ENCODE data around the gene CSMD2.

The CSMD2 gene

GRCh38 chr1:34156739-34157138 is 8.3 kb downstream of the CSMD2 start:
- no peak for DNase-seq (ENCODE audit: low read depth in 2 of 2)

DNA sequence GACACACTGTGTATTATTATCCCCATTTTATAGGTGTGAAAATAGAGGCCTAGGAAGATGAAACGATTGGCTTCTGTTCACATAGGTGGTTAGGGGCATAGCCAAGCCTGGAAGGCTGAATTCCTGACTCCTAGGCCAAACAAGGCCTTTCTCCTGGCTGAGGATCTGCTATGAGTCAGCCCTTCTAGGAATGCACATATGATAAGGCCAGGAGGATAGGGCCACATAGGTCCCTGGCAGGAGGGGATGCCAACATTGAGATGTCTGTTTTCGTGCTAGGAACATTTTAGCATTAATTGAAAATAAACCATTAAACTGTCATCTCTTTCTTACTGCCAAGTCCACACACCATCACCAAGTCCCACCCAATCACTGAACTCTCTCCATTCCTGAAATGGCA is 9.2 kb downstream of the CSMD2 start:
- no peak for DNase-seq (ENCODE audit: low read depth in 2 of 2)

DNA sequence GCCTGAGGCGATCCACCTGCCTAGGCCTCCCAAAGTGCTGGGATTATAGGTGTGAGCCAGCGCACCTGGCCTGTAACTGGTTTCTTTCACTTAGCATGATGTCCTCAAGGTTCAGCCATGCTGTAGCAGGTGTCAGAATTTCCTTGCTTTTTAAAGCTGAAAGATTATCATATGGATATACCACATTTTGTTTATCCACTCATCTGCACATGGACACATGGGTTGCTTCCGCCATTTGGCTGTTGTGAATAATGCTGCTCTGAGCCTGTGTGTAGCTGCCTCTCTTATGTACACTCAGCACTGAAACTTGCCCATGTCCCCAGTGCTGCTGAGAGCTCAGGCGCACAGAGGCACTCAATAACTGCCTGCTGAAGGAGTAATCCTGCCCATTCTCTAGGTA is 11.8 kb downstream of the CSMD2 start:
- no peak for DNase-seq (ENCODE audit: low read depth in 2 of 2)

- no peak for DNase-seq (ENCODE audit: low read depth in 2 of 2)
These were observed 15.5 kb downstream of the CSMD2 start for GRCh38 chr1:34149501-34149900.

DNA sequence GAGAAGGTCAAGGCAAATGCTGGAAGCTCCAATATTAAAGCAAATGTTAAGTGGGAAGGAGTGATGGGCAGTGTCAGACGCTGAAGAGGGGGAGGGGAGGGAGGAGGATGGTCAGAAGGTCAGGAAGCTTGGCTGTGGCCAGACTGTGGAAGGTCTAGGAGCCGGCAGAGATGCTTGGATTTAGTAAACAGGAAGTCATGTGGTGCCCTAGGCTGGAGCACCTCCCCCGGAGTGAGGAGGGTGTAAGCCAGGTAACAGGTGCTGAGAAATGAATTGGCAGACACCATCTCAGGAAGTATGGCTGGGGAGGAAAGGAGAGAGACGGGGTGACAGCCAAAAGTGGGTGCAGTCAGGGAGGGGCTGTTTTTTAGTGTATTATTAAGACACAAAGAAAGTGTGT is 17.7 kb downstream of the CSMD2 start:
- DNase-seq (ENCODE audit: low read depth in 2 of 2), result no peak

GRCh38 chr1:34144766-34145165 is 20.3 kb downstream of the CSMD2 start:
- DNase-seq (ENCODE audit: low read depth in 2 of 2), result no peak

DNA sequence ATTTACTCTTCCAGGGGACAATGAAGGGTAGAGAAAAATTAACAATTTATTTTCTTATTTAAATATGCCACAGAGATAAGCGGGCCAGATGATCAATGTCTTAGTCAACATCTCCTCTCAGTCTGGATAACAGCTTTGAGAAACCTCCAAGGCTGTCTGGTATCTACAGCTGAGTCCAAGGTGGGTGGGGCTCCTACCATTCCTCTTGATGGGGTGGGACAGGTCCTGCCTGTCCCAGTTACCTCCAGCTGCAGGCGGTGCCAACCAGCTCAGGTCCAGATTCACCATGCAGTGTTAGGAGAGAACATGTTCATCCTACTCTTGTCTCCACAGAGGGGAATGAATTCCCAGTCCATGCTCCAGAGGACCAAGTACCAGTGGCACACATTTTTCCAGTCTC is 21.1 kb downstream of the CSMD2 start:
- DNase-seq (ENCODE audit: low read depth in 2 of 2), result no peak

- DNase-seq (ENCODE audit: low read depth in 2 of 2), result no peak
These were observed 24.9 kb downstream of the CSMD2 start for GRCh38 chr1:34140011-34140676.

- no peak for DNase-seq (ENCODE audit: low read depth in 2 of 2)
These were observed 27.6 kb downstream of the CSMD2 start for GRCh38 chr1:34137411-34137810.

- no peak for DNase-seq (ENCODE audit: low read depth in 2 of 2)
These were observed 32.9 kb downstream of the CSMD2 start for GRCh38 chr1:34132161-34132420.

DNA sequence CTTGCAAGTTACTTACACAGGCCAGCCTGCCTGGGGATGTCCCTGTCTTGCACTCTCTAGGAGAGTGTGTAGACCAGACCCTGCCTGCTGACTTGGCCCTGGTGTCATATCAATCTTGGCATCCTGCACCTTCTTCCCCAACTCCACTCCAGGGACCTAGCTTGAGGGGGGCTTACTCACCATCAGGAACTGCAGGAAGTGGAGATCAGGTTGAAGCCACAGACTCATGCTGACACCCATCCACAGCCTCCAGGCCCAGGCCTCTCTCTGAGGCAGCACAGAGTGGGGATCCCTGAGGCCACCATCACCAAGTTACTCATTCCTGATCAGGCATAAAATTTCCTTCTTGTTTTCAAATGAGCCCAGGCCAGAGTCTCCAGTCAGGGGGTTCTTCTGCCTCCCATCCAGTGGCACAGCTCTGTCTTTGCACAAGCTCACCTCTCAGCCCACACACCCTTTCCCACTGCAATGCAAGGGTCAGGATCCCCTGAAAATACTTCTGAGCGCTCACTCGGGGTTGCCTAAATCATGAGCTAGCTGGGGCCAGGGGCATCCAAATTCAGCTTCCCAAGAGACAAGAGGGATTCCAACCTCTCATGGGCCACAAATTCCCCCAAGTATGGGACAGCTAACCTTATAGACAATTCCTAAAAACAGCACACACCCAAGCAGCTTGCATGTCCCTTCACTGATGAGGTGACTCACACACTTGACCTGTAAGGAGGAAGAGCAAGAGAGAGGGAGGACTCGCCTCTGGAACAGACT is 33.5 kb downstream of the CSMD2 start:
- no peak for DNase-seq (ENCODE audit: low read depth in 2 of 2)

GRCh38 chr1:34130306-34130705 is 34.7 kb downstream of the CSMD2 start:
- no peak for DNase-seq (ENCODE audit: low read depth in 2 of 2)

GRCh38 chr1:34129630-34130029 is 35.4 kb downstream of the CSMD2 start:
- no peak for DNase-seq (ENCODE audit: low read depth in 2 of 2)

- DNase-seq (ENCODE audit: low read depth in 2 of 2), result no peak
These were observed 36.7 kb downstream of the CSMD2 start for GRCh38 chr1:34128186-34128889.

DNA sequence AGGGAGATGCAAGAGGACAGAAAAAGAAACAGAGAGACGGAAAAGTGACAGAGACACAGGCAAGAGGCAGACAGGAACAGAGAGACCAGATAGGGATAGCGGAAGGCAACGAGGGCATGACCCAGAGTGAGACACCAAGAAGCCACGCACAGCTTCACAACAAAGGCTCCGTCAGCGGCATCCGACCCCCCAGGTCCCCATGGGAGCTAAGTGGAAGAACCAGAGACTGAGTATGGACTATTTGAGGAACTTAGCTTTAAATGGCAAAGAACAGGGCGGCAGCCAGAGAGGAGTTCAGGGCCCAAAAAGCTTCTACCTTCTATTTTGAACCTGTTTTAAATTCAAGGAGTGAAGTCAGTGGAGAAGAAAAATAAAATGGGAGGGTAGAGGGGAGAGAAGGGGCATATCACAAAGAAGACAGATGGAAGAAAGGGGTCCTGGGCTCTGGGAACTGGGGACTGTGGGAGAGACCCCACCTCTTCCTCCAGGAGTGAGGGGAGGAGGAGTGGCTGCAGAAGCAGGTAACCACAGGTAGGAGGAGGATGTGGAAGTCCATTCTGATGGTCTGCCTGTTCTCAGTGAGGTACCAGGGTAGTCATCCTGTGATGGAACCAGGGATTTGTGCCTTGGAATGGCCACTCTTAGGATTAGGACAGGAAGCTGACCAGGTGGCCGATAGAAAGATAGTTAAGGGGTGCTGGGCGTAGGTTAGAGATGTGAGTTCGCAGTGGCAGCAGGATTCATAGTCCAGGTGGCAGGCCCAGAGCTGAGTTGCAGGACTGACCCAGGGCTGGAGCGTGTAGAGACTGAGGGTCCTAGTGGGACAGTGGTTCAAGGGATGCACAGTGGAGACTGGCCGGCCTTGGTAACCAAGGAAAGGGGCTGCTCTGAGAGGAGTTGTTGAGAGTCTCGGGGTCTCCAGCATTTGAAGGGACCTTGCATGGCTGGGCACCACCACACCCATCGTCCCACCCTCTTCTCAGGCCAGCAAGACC is 37.7 kb downstream of the CSMD2 start:
- no peak for DNase-seq (ENCODE audit: low read depth in 2 of 2)

DNA sequence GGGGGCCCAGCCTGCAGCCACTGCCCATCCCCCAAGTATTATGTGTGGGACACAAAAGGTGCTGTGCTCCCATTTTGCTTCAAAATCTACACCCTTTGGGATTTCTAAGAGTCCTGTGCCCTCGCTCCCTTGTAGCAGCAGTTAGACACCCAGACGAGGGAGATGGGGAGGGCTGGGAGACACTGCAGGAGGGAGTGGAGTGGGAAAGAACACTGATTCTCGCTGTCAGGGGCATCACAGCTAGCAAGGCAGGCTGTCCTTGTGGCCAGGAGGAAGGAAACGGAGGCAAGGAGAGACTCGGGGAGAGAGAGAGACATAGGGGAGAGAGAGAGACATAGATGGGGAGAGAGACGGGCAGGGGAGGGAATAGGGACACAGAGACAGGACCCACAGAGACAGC is 38.5 kb downstream of the CSMD2 start:
- no peak for DNase-seq (ENCODE audit: low read depth in 2 of 2)

GRCh38 chr1:34125721-34126380 is 39.2 kb downstream of the CSMD2 start:
- no peak for DNase-seq (ENCODE audit: low read depth in 2 of 2)

GRCh38 chr1:34122080-34122932 is 42.7 kb downstream of the CSMD2 start:
- DNase-seq (ENCODE audit: low read depth in 2 of 2), result no peak

DNA sequence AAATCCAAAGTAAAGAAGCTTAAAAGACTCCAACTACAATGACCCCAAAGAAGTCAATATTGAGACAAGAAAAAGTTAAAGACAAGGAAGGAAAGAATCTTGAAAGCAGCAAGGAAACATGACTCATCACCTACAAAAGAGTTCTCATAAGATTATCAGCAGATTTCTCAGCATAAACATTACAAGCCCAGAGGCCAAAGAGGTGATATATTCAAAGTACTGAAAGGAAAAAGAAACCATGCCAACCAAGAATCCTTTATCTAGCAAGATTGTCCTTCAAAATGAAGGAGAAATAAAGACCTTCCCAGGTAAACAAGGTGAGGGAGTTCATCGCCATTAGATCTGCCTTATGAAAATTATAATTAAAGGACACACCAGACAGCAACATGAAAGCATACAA is 49.8 kb downstream of the CSMD2 start:
- DNase-seq (ENCODE audit: low read depth in 2 of 2), result no peak

GRCh38 chr1:34113887-34114286 is 51.1 kb downstream of the CSMD2 start:
- no peak for DNase-seq (ENCODE audit: low read depth in 2 of 2)

GRCh38 chr1:34113362-34113761 is 51.7 kb downstream of the CSMD2 start:
- no peak for DNase-seq (ENCODE audit: low read depth in 2 of 2)

All from stimulated activated CD4-positive, alpha-beta T cell treated with anti-CD3 and anti-CD28 coated beads, Interleukin-1b, Interleukin-23, amount 100 ng/mL, for 1 hour (primary cell).